ENCODE data around the gene ZBTB32. TPM values are rescaled to one million over a fixed set of nuclear protein-coding genes. Genes with fewer than 3 reads are reported as not detected.
A peak's percentile ranks its signal among the peaks of the same experiment; 100 is the strongest.

ZBTB32 gene
- total and polyA plus RNA-seq, 11 donors: 0.24 TPM; not detected in 10

DNA sequence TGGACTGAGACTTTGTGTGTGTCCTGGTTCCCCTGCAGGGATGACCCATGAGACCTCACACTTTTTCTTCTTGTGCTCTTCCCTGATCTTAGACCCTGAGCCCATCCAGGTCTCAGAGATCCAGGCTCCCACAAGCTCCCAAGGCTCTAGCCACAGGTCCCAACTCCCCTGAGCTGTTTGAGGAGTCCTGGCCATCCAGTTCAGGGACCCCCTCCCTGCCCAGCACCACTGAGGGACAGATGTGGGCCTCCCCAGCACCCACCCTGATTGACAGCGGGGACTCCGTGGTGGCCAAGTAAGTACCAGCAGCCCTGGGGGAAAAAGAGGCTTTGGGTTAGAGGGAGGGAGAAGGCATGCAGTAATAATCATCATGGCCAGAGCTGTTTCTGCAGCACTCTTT is 55.3 kb downstream of the ZBTB32 start:
- Histone ChIP-seq H3K4me1 (peaks cover 0 to 46% (median 36%) of the 10 kb centered on the region in 12 donors), H3K27ac (no peak overlapping the region), H3K9me3 (no peaks in the 10 kb centered on the region), H3K36me3 (peaks cover 0 to 35% (median 25%) of the 10 kb centered on the region in 9 donors), H3K4me3 (no peak overlapping the region), H3K27me3 (no peaks in the 10 kb centered on the region)
- TF ChIP-seq POLR2A (IDR thresholded peaks at IDR 0.05): no peak
- TF ChIP-seq, protein P1, sequence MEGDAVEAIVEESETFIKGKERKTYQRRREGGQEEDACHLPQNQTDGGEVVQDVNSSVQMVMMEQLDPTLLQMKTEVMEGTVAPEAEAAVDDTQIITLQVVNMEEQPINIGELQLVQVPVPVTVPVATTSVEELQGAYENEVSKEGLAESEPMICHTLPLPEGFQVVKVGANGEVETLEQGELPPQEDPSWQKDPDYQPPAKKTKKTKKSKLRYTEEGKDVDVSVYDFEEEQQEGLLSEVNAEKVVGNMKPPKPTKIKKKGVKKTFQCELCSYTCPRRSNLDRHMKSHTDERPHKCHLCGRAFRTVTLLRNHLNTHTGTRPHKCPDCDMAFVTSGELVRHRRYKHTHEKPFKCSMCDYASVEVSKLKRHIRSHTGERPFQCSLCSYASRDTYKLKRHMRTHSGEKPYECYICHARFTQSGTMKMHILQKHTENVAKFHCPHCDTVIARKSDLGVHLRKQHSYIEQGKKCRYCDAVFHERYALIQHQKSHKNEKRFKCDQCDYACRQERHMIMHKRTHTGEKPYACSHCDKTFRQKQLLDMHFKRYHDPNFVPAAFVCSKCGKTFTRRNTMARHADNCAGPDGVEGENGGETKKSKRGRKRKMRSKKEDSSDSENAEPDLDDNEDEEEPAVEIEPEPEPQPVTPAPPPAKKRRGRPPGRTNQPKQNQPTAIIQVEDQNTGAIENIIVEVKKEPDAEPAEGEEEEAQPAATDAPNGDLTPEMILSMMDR (IDR thresholded peaks at IDR 0.05): no peak
- intact Hi-C loops (cut with DNase I): loop anchor here in 2 of 10 donors (5.0 to 10.0 kb wide), 2 partner anchors 173 to 385 kb away; partner anchors contain the start of gene CAPNS1 (in 1 of the 2)
- WGBS, 4 donors: 84 to 98% (median 93%) methylated on average over 2 of the region's 2 CpGs
- ATAC-seq (no peak), DNase-seq (peak in 1 of 5 donors; percentile 28)

DNA sequence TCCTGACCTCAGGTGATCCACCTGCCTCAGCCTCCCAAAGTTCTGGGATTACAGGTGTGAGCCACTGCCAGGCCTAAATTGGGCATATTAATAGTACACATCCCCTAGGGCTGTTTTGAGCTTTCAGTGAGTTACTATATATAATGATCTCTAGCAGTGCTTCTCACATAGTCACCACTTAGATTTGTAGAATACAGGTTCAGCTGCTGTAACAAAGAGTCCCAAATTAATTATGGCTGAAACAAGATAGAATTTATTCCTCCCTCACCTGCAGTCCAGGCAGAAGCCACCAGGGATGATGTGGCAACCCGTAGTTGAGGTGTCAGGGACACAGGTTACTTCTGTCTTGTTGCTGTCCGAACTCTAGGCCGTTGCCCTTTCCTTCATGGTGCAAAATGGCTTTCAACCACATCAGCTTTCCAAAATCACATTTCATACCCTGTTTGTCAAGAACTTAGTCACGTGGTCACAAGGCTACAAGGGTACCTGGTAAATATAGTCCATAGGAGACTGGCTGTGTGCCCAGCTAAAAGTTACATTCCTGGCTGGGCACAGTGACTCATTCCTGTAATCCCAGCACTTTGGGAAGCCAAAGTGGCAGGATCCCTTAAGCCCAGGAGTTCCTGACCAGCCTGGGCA is 56.5 kb downstream of the ZBTB32 start:
- peaks cover 0 to 35% (median 25%) of the 10 kb centered on the region in 12 donors for H3K4me1 ChIP-seq
- peak overlapping the region in 1 of 12 donors; percentile 47 for H3K27ac ChIP-seq
- H3K27me3 ChIP-seq: no peaks in the 10 kb centered on the region
- 85 to 90% (median 88%) methylated on average over 4 of the region's 4 CpGs for WGBS, 4 donors
- no peak overlapping the region for H3K4me3 ChIP-seq
- TF ChIP-seq, protein P1 (IDR thresholded peaks at IDR 0.05): no peak
- TF ChIP-seq POLR2A (IDR thresholded peaks at IDR 0.05): no peak
- peaks cover 0 to 46% (median 33%) of the 10 kb centered on the region in 9 donors for H3K36me3 ChIP-seq
- intact Hi-C loops (cut with DNase I): no loop called here
- DNase-seq (peak in 1 of 5 donors; percentile 49), ATAC-seq (no peak)
- no peaks in the 10 kb centered on the region for H3K9me3 ChIP-seq

DNA sequence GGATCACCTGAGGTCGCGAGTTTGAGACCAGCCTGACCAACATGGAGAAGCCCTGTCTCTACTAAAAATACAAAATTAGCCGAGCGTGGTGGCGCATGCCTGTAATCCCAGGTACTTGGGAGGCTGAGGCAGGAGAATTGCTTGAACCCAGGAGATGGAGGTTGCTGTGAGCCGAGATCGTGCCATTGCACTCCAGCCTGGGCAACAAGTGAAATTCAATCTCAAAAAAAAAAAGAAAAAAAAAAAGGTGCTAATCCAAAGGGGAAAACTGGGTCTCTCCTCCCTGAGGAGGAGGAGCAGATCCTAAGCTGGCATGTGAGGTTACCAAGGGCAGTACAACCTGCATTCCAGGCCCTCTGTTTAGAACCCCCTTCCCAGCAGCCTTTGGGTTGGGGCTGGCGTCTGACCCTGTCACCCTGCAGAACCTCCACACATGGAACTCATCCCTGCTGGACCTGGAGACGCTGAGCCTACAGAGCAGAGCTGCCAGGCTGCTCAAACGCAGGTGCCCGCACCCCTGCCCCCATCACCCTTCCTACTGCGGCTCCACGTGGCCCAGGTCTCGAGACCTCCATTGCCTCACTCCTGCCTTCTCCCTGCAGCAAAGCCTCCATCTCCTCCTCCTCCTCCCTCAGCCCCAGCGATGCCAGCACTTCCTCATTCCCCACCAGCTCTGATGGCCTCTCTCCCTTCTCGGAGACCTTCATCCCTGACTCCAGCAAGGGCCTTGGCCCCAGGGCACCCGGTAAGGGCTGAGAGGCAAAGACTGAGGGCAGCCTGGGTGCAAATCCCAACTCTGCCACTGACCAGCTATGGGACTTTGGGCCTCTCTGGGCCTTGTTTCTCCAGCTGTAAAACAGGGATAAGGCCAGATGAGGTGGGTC is 60.3 kb downstream of the ZBTB32 start:
- intact Hi-C loops (cut with DNase I): no loop called here
- Histone ChIP-seq H3K9me3 (no peaks in the 10 kb centered on the region), H3K27me3 (no peaks in the 10 kb centered on the region), H3K4me3 (no peak overlapping the region), H3K4me1 (peaks cover 0 to 11% (median 0%) of the 10 kb centered on the region in 12 donors), H3K27ac (no peak overlapping the region), H3K36me3 (peaks cover 0 to 55% (median 33%) of the 10 kb centered on the region in 9 donors)
- DNase-seq (peak in 1 of 5 donors; percentile 13), ATAC-seq (no peak)
- TF ChIP-seq POLR2A (IDR thresholded peaks at IDR 0.05): no peak
- TF ChIP-seq, protein P1 (IDR thresholded peaks at IDR 0.05): no peak
- WGBS, 4 donors: 92 to 97% (median 95%) methylated on average over 17 of the region's 17 CpGs

Other genes starting within 250 kb of the ZBTB32 start
- not detected for gene KRTDAP, start 214.1 kb upstream of the ZBTB32 start, total RNA-seq
- not detected for gene KRTDAP, start 214.1 kb upstream of the ZBTB32 start, polyA plus RNA-seq
- gene DMKN, start 190.9 kb upstream of the ZBTB32 start, total RNA-seq: 10 to 100 TPM in 7 of 9 donors, 1 to 10 TPM in 2; 7.8 to 26.9 (median 12.1) TPM
- 10 to 100 TPM; 18.2 to 38.8 TPM for gene DMKN, start 190.9 kb upstream of the ZBTB32 start, polyA plus RNA-seq
- gene SBSN, start 176.2 kb upstream of the ZBTB32 start, total RNA-seq: not detected
- gene SBSN, start 176.2 kb upstream of the ZBTB32 start, polyA plus RNA-seq: not detected
- gene GAPDHS, start 171.1 kb upstream of the ZBTB32 start, total RNA-seq: not detected
- gene GAPDHS, start 171.1 kb upstream of the ZBTB32 start, polyA plus RNA-seq: not detected
- gene TMEM147, start 158.9 kb upstream of the ZBTB32 start, total RNA-seq: 100 to 1,000 TPM in 3 of 9 donors, 10 to 100 TPM in 6; 68.9 to 121 (median 81.6) TPM
- gene TMEM147, start 158.9 kb upstream of the ZBTB32 start, polyA plus RNA-seq: 100 to 1,000 TPM; 103 to 191 TPM
- not detected for gene ATP4A, start 140.9 kb upstream of the ZBTB32 start, total RNA-seq
- not detected for gene ATP4A, start 140.9 kb upstream of the ZBTB32 start, polyA plus RNA-seq
- not detected for gene PMIS2, start 118.4 kb upstream of the ZBTB32 start, total RNA-seq
- gene PMIS2, start 118.4 kb upstream of the ZBTB32 start, polyA plus RNA-seq: not detected
- 1 to 10 TPM; 1.9 to 9.0 (median 3.9) TPM for gene HAUS5, start 91.8 kb upstream of the ZBTB32 start, total RNA-seq
- 1 to 10 TPM; 3.8 to 4.9 TPM for gene HAUS5, start 91.8 kb upstream of the ZBTB32 start, polyA plus RNA-seq
- gene RBM42, start 75.5 kb upstream of the ZBTB32 start, total RNA-seq: 10 to 100 TPM; 47.4 to 70.0 (median 57.5) TPM
- 10 to 100 TPM; 63.1 to 89.2 TPM for gene RBM42, start 75.5 kb upstream of the ZBTB32 start, polyA plus RNA-seq
- gene ETV2, start 62.8 kb upstream of the ZBTB32 start, total RNA-seq: 1 to 10 TPM in 1 of 9 donors, under 1 TPM in 6, not detected in 2; 0.23 to 1.6 (median 0.62) TPM
- gene ETV2, start 62.8 kb upstream of the ZBTB32 start, polyA plus RNA-seq: 1 to 10 TPM in 1 of 2 donors, under 1 TPM in 1; 0.46 to 1.3 TPM
- gene COX6B1, start 56.2 kb upstream of the ZBTB32 start, total RNA-seq: 1,000 to 10,000 TPM in 8 of 9 donors, 100 to 1,000 TPM in 1; 944 to 3,219 (median 1,334) TPM
- gene COX6B1, start 56.2 kb upstream of the ZBTB32 start, polyA plus RNA-seq: 1,000 to 10,000 TPM; 1,378 to 4,659 TPM
- gene UPK1A, start 38.0 kb upstream of the ZBTB32 start, total RNA-seq: not detected
- gene UPK1A, start 38.0 kb upstream of the ZBTB32 start, polyA plus RNA-seq: not detected
- 10 to 100 TPM; 11.3 to 24.5 (median 15.7) TPM for gene KMT2B, start 13.4 kb downstream of the ZBTB32 start, total RNA-seq
- 10 to 100 TPM; 13.9 to 15.8 TPM for gene KMT2B, start 13.4 kb downstream of the ZBTB32 start, polyA plus RNA-seq
- 10 to 100 TPM in 1 of 9 donors, 1 to 10 TPM in 7, under 1 TPM in 1; 0.74 to 25.2 (median 3.6) TPM for gene IGFLR1, start 37.9 kb downstream of the ZBTB32 start, total RNA-seq
- gene IGFLR1, start 37.9 kb downstream of the ZBTB32 start, polyA plus RNA-seq: 10 to 100 TPM in 1 of 2 donors, 1 to 10 TPM in 1; 3.4 to 10.8 TPM
- 10 to 100 TPM; 14.3 to 32.8 (median 20.9) TPM for gene U2AF1L4, start 40.9 kb downstream of the ZBTB32 start, total RNA-seq
- 10 to 100 TPM in 1 of 2 donors, 1 to 10 TPM in 1; 7.2 to 27.1 TPM for gene U2AF1L4, start 40.9 kb downstream of the ZBTB32 start, polyA plus RNA-seq
- gene PSENEN, start 41.1 kb downstream of the ZBTB32 start, total RNA-seq: 10 to 100 TPM; 25.2 to 69.0 (median 40.9) TPM
- 10 to 100 TPM; 52.6 to 95.1 TPM for gene PSENEN, start 41.1 kb downstream of the ZBTB32 start, polyA plus RNA-seq
- 10 to 100 TPM in 3 of 9 donors, 1 to 10 TPM in 6; 3.7 to 12.2 (median 7.6) TPM for gene LIN37, start 44.0 kb downstream of the ZBTB32 start, total RNA-seq
- gene LIN37, start 44.0 kb downstream of the ZBTB32 start, polyA plus RNA-seq: 10 to 100 TPM; 20.1 to 23.0 TPM
- 1,000 to 10,000 TPM in 1 of 9 donors, 100 to 1,000 TPM in 8; 226 to 1,012 (median 652) TPM for gene HSPB6, start 52.5 kb downstream of the ZBTB32 start, total RNA-seq
- 100 to 1,000 TPM; 156 to 457 TPM for gene HSPB6, start 52.5 kb downstream of the ZBTB32 start, polyA plus RNA-seq
- gene PROSER3, start 53.6 kb downstream of the ZBTB32 start, total RNA-seq: 10 to 100 TPM in 4 of 9 donors, 1 to 10 TPM in 5; 1.9 to 19.7 (median 9.7) TPM
- gene PROSER3, start 53.6 kb downstream of the ZBTB32 start, polyA plus RNA-seq: 10 to 100 TPM in 1 of 2 donors, 1 to 10 TPM in 1; 6.0 to 12.8 TPM
- gene ARHGAP33, start 71.0 kb downstream of the ZBTB32 start, total RNA-seq: 1 to 10 TPM in 8 of 9 donors, under 1 TPM in 1; 0.50 to 7.8 (median 5.7) TPM
- gene ARHGAP33, start 71.0 kb downstream of the ZBTB32 start, polyA plus RNA-seq: 1 to 10 TPM; 3.2 to 3.4 TPM
- not detected for gene PRODH2, start 108.3 kb downstream of the ZBTB32 start, total RNA-seq
- gene PRODH2, start 108.3 kb downstream of the ZBTB32 start, polyA plus RNA-seq: not detected
- 1 to 10 TPM in 1 of 9 donors, not detected in 8; 1.0 TPM for gene NPHS1, start 147.9 kb downstream of the ZBTB32 start, total RNA-seq
- not detected for gene NPHS1, start 147.9 kb downstream of the ZBTB32 start, polyA plus RNA-seq
- gene KIRREL2, start 152.4 kb downstream of the ZBTB32 start, total RNA-seq: under 1 TPM in 1 of 9 donors, not detected in 8; 0.77 TPM
- not detected for gene KIRREL2, start 152.4 kb downstream of the ZBTB32 start, polyA plus RNA-seq
- gene APLP1, start 164.0 kb downstream of the ZBTB32 start, total RNA-seq: 10 to 100 TPM in 8 of 9 donors, 1 to 10 TPM in 1; 8.9 to 44.3 (median 25.3) TPM
- gene APLP1, start 164.0 kb downstream of the ZBTB32 start, polyA plus RNA-seq: 10 to 100 TPM in 1 of 2 donors, 1 to 10 TPM in 1; 2.1 to 19.0 TPM
- gene NFKBID, start 196.0 kb downstream of the ZBTB32 start, total RNA-seq: 10 to 100 TPM in 1 of 9 donors, 1 to 10 TPM in 7, under 1 TPM in 1; 0.79 to 12.3 (median 3.0) TPM
- gene NFKBID, start 196.0 kb downstream of the ZBTB32 start, polyA plus RNA-seq: 1 to 10 TPM; 2.8 to 3.1 TPM
- gene HCST, start 198.0 kb downstream of the ZBTB32 start, total RNA-seq: 10 to 100 TPM in 2 of 9 donors, 1 to 10 TPM in 6, not detected in 1; 2.3 to 31.7 (median 4.7) TPM
- gene HCST, start 198.0 kb downstream of the ZBTB32 start, polyA plus RNA-seq: 10 to 100 TPM in 1 of 2 donors, 1 to 10 TPM in 1; 3.2 to 10.1 TPM
- 100 to 1,000 TPM in 2 of 9 donors, 10 to 100 TPM in 7; 12.6 to 237 (median 19.4) TPM for gene TYROBP, start 203.7 kb downstream of the ZBTB32 start, total RNA-seq
- gene TYROBP, start 203.7 kb downstream of the ZBTB32 start, polyA plus RNA-seq: 10 to 100 TPM; 17.1 to 42.7 TPM
- 10 to 100 TPM in 3 of 9 donors, 1 to 10 TPM in 6; 4.5 to 18.6 (median 8.5) TPM for gene LRFN3, start 231.8 kb downstream of the ZBTB32 start, total RNA-seq
- 10 to 100 TPM in 1 of 2 donors, 1 to 10 TPM in 1; 6.3 to 14.7 TPM for gene LRFN3, start 231.8 kb downstream of the ZBTB32 start, polyA plus RNA-seq

All from heart left ventricle (tissue), 16 donors.